ENCODE data around the gene PADI1. TPM values are rescaled to one million over a fixed set of nuclear protein-coding genes. Genes with fewer than 3 reads are reported as not detected.

The PADI1 gene
- total and polyA plus RNA-seq, 7 donors, result not detected

- intact Hi-C loops (cut with DNase I), result no loop called here
- no peaks in the 10 kb centered on the region for H3K9me3 ChIP-seq
- no peak for ATAC-seq
Measured at GRCh38 chr1:17282836-17283235, 77.9 kb downstream of the PADI1 start.

GRCh38 chr1:17286646-17287045, 81.7 kb downstream of the PADI1 start:
- Histone ChIP-seq H3K9me3 (no peaks in the 10 kb centered on the region), H3K4me3 (no peak overlapping the region), H3K27ac (no peak overlapping the region), H3K36me3 (ENCODE audit: insufficient read depth in 1 of 2, low read depth in 1 of 2) (no peaks in the 10 kb centered on the region), H3K4me1 (no peaks in the 10 kb centered on the region), H3K27me3 (ENCODE audit: insufficient read depth in 3 of 3, low read length in 2 of 3) (peaks cover 0 to 55% (median 1%) of the 10 kb centered on the region in 3 donors)
- no peak for TF ChIP-seq CTCF (IDR thresholded peaks at IDR 0.05)
- DNase-seq (no peak), ATAC-seq (no peak)
- intact Hi-C loops (cut with DNase I), result no loop called here
- 78 to 83% (median 78%) methylated on average over 5 of the region's 5 CpGs for WGBS, 3 donors

More at GRCh38 chr1:17282836-17283235, 77.9 kb downstream of the PADI1 start:
- Histone ChIP-seq H3K36me3 (ENCODE audit: insufficient read depth in 1 of 2, low read depth in 1 of 2) (no peaks in the 10 kb centered on the region), H3K27ac (no peak overlapping the region), H3K27me3 (ENCODE audit: insufficient read depth in 3 of 3, low read length in 2 of 3) (peaks cover 0 to 45% (median 4%) of the 10 kb centered on the region in 3 donors), H3K4me1 (no peaks in the 10 kb centered on the region), H3K4me3 (no peak overlapping the region)
- 72 to 94% (median 92%) methylated on average over 5 of the region's 5 CpGs for WGBS, 3 donors
- no peak for TF ChIP-seq CTCF (IDR thresholded peaks at IDR 0.05)
- DNase-seq, result no peak

- DNase-seq (no peak), ATAC-seq (no peak)
- intact Hi-C loops (cut with DNase I), result no loop called here
- no peaks in the 10 kb centered on the region for H3K4me1 ChIP-seq
- H3K9me3 ChIP-seq, result no peaks in the 10 kb centered on the region
- H3K27ac ChIP-seq, result no peak overlapping the region
- H3K36me3 ChIP-seq (ENCODE audit: insufficient read depth in 1 of 2, low read depth in 1 of 2), result no peaks in the 10 kb centered on the region
- WGBS, 3 donors, result 82 to 88% (median 85%) methylated on average over 5 of the region's 5 CpGs
- peaks cover 0 to 49% (median 1%) of the 10 kb centered on the region in 3 donors for H3K27me3 ChIP-seq (ENCODE audit: insufficient read depth in 3 of 3, low read length in 2 of 3)
- no peak overlapping the region for H3K4me3 ChIP-seq
- no peak for TF ChIP-seq CTCF (IDR thresholded peaks at IDR 0.05)
Measured at GRCh38 chr1:17287130-17287776, 82.3 kb downstream of the PADI1 start.

GRCh38 chr1:17289721-17290120, 84.8 kb downstream of the PADI1 start:
- DNase-seq (no peak), ATAC-seq (no peak)
- peaks cover 0 to 33% (median 2%) of the 10 kb centered on the region in 3 donors for H3K27me3 ChIP-seq (ENCODE audit: insufficient read depth in 3 of 3, low read length in 2 of 3)
- no peak for TF ChIP-seq CTCF (IDR thresholded peaks at IDR 0.05)
- WGBS, 3 donors, result 19 to 27% (median 24%) methylated on average over 2 of the region's 2 CpGs
- intact Hi-C loops (cut with DNase I), result no loop called here
- no peak overlapping the region for H3K27ac ChIP-seq
- no peaks in the 10 kb centered on the region for H3K36me3 ChIP-seq (ENCODE audit: insufficient read depth in 1 of 2, low read depth in 1 of 2)
- no peak overlapping the region for H3K4me3 ChIP-seq
- no peaks in the 10 kb centered on the region for H3K4me1 ChIP-seq
- H3K9me3 ChIP-seq, result no peaks in the 10 kb centered on the region

- peaks cover 0 to 33% (median 2%) of the 10 kb centered on the region in 3 donors for H3K27me3 ChIP-seq (ENCODE audit: insufficient read depth in 3 of 3, low read length in 2 of 3)
- no peaks in the 10 kb centered on the region for H3K4me1 ChIP-seq
- H3K27ac ChIP-seq, result no peak overlapping the region
- no peaks in the 10 kb centered on the region for H3K9me3 ChIP-seq
- TF ChIP-seq CTCF (IDR thresholded peaks at IDR 0.05), result no peak
- intact Hi-C loops (cut with DNase I), result no loop called here
- H3K4me3 ChIP-seq, result no peak overlapping the region
- ATAC-seq (no peak), DNase-seq (no peak)
- WGBS, 3 donors, result 83 to 93% (median 92%) methylated on average over 3 of the region's 3 CpGs
- no peaks in the 10 kb centered on the region for H3K36me3 ChIP-seq (ENCODE audit: insufficient read depth in 1 of 2, low read depth in 1 of 2)
Measured at GRCh38 chr1:17290553-17290952, 85.6 kb downstream of the PADI1 start.
